Upper lobe of left lung (tissue), 4 donors: Measurements from ENCODE around the gene CLEC4M.

ENCODE experiments used
- CTCF ChIP-seq, 6 experiments: fragments of 450-650 bp in 4 of 6; fragments of 200-600 bp in 2 of 6; sonication (generic) in 2 of 6; IDR thresholded peaks; one replicate each; pipeline ENCODE4 v1.5.1; 2016 to 2019; ENCODE audit warnings: antibody characterized with exemption in 6 of 6
- POLR2AphosphoS5 ChIP-seq, 2 donors: sonication (generic); formaldehyde crosslinking; IDR thresholded peaks; one replicate each; pipeline ENCODE4 v1.5.1; 2017; ENCODE audit warnings: antibody characterized with exemption in 2 of 2

DNA sequence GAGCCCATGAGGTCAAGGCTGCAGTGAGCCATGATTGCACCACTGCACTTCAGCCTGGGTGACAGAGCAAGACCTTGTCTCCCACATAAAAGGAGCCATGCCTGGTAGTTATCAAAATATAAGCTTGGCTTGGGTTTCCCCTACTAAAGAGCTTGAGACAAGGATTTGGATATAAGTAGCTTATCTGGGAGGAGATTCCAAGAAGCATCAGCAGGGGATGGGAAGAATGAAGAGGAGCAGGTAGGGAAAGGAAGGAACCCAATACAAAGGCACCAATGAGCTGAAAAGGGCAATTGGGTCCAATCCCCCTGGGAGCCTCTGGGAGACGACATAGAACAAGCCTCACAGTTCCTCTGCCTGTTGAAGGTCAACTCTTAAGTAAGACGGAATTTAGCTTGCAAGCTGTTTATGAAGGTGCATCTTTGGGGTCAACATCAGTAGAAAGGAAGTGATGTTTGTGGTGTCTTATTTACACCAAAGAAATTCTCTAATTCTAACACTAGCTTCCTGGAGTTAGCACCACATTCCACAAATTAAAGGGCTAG, 23.8 kb upstream of the CLEC4M start:
- no peak for TF ChIP-seq CTCF (IDR thresholded peaks at IDR 0.05)
- TF ChIP-seq POLR2AphosphoS5 (IDR thresholded peaks at IDR 0.05) = no peak
